NCI-H128 (cell line): Measurements from ENCODE around the gene LAYN.
A peak's percentile ranks its signal among the peaks of the same experiment; 100 is the strongest.

Source experiments
- DNase-seq: peaks from one replicate; lab custom pipeline; 2025; ENCODE audit not compliant: unreplicated experiment; lab: John Stamatoyannopoulos, UW

LAYN gene

DNA sequence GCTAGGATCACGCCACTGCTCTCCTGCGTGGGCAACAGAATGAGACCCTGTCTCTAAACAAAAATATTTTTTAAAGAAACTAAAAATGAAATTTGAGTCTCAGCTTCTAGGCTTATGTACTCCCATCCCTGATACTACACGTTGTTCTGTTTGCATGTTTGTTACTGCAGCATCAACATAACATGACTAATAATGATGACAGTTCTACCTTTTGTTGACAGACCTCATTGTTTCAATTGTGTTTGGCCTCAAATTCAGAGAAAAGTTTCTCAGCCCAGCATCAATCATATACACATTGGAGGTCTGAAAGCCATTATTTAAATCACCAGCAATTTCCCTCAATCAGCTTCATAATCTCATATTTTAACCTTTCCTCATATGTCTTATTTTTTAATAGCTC lies 20.8 kb downstream of the LAYN start:
- no peak for DNase-seq

DNA sequence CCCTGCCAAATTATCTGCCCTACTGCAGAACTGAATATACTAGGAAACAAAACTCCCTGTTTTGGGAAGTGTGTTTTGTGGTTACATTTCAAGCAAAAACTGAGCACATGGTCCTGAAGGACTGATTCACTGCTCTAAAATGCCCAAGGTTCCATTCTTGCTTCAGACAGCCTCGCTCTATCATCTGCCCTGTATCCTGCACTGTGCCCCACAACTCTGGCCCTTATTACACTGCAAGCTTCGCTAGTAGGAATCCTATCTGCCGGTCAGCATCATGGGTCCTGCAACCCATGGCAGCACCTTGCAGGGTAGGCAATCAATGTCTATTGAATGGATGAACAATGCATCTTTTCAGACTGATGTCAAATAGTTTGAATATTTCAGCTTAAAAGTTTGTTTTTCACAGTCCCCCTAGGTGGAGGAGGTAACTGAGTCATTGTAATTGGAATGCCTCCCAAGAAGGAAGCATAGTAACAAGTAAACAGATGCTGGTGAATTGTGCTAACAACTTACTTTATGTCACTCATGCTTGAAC lies 21.3 kb downstream of the LAYN start:
- DNase-seq, result no peak

DNA sequence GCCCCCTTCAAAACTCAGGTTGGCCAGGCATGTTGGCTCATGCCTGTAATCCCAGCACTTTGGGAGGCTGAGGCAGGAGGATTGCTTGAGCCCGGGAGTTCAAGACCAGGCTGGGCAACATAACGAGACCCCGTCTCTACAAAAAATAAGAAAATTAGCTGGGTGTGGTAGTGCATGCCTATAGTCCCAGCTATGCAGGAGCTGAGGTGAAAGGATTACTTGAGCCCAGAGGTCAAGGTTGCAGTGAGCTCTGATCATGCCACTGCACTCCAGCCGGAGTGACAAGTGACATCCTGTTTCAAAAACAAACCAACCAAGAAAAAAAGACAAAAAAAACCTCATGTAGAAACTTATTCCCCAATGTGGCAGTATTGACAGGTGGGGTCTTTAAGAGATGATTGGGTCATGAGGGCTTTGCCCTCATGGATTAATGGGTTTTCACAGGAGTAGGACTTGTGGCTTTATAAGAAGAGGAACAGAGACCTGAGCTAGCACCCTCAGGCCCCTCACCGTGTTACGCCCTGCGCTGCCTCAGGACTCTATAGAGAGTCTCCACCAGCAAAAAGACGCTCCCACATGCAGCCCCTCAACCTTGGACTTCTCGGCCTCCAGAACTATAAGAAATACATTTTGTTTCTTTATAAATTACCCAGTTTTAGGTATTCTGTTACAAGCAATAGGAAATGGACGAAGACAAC lies 22.3 kb downstream of the LAYN start:
- DNase-seq, result no peak

GRCh38 chr11:111565114-111565720 lies 24.7 kb downstream of the LAYN start:
- peak; percentile 53 for DNase-seq

DNA sequence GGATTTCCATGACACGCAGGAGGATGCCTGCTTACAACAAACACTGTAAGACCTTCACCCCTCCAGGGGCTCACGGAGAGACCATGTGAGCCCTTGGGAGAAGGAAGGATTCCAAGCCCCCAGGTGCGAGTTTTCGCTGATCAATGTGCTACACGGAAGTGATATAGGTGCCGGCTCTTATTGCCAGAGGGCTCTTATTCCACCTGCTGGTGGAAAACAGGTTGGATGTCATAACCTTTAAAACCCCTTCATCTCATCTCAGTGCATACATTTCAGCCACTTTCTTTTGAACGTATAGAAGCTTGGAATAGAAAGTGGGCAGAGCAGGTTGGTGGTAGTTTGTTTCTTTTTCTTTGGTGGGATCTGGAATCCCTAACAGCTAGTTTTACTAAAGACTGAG lies 25.8 kb downstream of the LAYN start:
- DNase-seq, result no peak

GRCh38 chr11:111569476-111569875 lies 29.0 kb downstream of the LAYN start:
- DNase-seq, result no peak

DNA sequence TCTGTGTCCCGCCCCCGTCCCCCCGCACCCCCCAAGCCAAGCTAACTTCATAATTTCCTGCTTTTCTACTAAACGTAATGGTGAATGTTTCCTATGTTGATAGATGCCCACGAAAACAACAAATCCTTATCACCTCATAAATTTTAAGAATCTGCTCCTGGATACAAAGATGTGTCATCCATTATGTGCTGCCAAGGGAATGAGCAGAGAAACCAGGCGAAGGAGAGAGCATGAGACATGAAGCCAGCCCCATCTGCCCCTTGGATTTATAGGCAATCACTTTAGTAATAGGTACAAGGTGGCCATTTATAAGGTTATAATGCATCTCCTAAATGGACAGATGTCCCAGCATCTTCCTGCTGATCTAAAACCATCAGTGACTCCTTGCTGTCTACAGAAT lies 30.3 kb downstream of the LAYN start:
- no peak for DNase-seq

DNA sequence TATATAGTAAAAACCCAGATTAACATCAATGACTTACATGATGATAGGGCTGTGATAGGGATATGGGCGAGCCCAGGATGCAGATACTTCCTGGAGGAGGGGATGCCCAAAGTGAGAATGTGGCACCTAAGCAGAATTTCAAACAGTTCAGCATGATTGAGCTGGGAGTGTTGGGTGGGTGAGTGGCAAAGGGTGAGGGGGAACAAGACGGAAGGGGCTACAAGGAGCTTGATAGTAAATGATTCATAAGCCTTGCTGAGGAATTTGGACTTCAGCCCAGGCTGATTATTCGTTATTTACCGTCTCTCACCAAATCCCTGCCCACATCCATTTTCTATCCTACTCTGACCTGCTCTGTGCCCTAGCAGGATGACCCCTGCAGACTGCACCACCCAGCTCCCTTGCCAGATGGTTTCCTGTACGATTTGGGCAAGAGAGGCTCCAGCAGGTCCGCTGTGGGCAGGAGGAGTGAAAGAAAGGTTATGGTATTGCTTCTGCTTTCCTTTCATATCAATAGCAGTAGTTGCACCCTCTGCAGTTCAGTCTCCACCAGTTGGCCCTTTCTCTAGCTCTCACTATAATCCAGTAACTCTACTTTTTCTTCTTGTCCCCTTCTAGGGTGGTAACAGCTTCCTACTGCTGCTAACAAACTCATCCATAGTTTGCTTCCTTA lies 31.4 kb downstream of the LAYN start:
- no peak for DNase-seq

DNA sequence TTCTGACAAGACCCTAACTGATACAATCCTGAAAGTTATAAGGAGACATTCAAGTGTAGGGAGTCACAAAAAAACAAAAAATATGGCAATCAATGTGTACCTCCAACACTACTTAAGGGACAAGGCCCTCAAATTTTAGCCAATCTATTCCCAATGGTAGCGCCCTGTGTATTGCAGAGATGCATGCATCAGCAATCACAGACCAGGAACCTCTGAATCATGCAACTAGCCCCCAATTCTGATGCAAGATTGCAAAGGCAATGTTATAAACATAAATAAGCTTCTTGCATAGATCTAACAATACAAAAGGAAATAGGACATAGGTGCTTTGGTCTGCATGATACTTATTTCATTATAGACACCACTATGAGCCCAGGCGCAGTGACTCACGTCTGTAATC lies 32.1 kb downstream of the LAYN start:
- no peak for DNase-seq

GRCh38 chr11:111573821-111574249 lies 33.3 kb downstream of the LAYN start:
- no peak for DNase-seq

DNA sequence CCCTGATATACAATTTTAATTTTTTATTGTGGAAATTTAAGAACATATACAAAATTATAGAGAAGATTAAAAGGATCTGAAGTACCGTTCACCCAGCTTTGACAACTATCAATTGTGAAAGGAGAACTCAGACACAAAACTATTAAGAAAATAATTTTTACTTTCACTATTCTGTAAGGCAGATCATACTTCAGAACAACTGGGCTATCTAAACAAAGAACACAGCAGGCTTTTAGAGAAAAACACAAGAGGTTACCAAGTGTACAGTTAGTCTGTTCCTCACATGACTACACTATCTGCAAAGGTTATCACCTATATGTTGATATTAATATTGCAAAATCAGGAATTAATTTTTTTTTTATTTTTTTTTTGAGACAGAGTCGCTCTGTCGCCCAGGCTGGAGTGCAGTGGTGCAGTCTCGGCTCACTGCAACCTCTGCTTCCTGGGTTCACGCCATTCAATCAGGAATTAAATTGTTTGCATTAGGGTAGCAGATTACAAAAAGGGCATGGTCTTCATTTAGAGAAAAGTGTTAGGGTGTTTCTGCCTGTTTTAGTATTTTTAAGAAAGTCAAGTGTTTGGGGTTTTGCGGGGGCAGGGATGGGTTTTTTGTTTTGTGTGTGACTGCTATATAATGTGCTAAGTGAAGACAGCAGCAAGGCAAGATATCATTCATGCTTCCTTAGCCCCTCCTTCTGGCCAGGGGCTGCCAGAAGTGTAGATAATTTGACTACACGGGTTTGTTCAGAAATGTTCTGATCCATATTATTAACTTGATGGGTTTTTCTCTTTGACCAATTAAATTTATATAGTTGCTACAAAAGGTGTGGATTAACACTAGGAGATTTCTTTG lies 34.1 kb downstream of the LAYN start:
- DNase-seq, result no peak

GRCh38 chr11:111575740-111576139 lies 35.2 kb downstream of the LAYN start:
- DNase-seq, result no peak

DNA sequence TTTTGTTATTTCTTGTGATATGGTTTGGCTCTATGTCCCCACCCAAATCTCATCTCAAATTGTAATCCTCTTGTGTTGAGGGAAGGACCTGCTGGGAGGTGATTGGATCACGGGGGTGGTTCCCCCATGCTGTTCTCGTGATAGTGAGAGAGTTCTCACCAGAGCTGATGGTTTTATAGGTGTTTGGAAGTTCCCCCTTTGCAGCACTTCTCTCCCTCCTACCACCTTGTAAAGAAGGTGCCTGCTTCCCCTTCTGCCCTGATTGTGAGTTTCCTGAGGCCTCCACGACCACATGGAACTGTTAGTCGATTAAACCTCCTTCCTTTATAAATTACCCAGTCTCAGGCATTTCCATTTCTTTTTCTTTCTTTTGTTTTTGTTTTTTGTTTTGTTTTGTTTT lies 37.3 kb downstream of the LAYN start:
- DNase-seq, result no peak

- no peak for DNase-seq
These were observed 40.8 kb downstream of the LAYN start for GRCh38 chr11:111581341-111581740.

DNA sequence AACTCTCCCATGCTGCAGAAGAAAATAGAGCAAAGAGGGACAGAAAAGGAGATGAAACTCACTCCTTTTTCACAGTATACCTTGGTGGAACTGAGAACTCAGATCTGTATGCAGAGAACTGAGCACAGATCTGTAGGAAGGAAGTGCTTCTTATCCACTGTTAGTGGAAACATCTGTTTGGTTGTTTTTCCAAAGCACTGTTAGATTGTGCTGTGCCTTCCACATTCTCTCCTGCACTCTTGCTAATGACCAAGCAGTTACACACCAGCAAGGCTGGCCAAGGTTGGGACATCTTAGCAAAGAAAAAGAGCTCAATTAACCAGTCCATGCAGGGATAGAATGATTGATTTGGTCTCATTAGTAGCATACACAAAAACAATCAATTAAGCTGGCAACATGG lies 41.6 kb downstream of the LAYN start:
- DNase-seq, result no peak

GRCh38 chr11:111582881-111583280 lies 42.4 kb downstream of the LAYN start:
- no peak for DNase-seq

GRCh38 chr11:111585371-111585770 lies 44.9 kb downstream of the LAYN start:
- DNase-seq, result no peak

- no peak for DNase-seq
These were observed 45.9 kb downstream of the LAYN start for GRCh38 chr11:111586388-111586831.

GRCh38 chr11:111589114-111589513 lies 48.6 kb downstream of the LAYN start:
- no peak for DNase-seq

DNA sequence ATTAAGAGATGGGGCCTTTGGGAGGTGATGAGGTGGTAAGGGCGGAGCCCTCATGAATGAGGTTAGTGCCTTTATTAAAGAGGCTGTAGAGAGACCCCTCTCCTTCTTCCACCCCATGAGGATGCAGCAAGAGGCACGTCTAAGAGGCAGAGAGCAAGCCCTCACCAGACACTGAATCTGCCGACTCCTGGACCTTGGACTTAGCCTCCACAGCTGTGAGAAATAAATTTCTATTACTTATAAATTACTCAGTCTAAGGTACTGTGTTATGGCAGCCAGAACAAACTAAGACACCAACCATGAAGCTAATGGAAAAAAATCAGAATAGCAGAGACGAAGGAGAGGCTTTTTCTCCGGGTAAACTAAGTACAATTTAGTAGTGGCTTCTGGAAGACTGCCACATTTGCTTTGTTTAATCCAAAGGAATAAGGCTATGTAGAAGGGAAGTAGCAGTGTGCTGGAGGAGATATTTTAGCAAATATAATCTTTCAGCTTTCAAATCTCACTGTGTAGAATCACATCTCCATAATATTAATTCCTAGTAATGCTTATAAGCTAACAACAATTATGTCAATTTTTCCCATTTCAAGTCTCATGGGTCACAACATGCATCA lies 49.5 kb downstream of the LAYN start:
- DNase-seq, result no peak
